H9 (cell line): ENCODE measurements around the gene U2AF1L4. TPM values are rescaled to one million over a fixed set of nuclear protein-coding genes. Genes with fewer than 3 reads are reported as not detected.

Experiments used
- DNase-seq: peaks from one replicate; pipeline ENCODE4 v3.0.0-alpha.2; 2017
- H2AFZ ChIP-seq: one replicate; pipeline ENCODE4 v1.6.1; 2013; ENCODE audit warnings: mild to moderate bottlenecking, low read length, control low read depth, moderate library complexity
- H2AK5ac ChIP-seq: 2 replicates; pipeline ENCODE4 v1.6.1; 2013; ENCODE audit warnings: low read length, control low read depth, mixed read lengths; ENCODE audit not compliant: insufficient read length
- H2BK120ac ChIP-seq: one replicate; pipeline ENCODE4 v1.6.1; 2013; ENCODE audit warnings: low read depth, mild to moderate bottlenecking, low read length, control low read depth, inconsistent platforms; ENCODE audit not compliant: poor library complexity, severe bottlenecking
- H2BK12ac ChIP-seq: 2 replicates; pipeline ENCODE4 v1.6.1; 2013; ENCODE audit warnings: low read length, control low read depth, mixed read lengths, low read depth; ENCODE audit not compliant: insufficient read length
- H2BK15ac ChIP-seq: 2 replicates; pipeline ENCODE4 v1.6.1; 2013; ENCODE audit warnings: low read depth, low read length, control low read depth
- H2BK20ac ChIP-seq: one replicate; pipeline ENCODE4 v1.6.1; 2013; ENCODE audit warnings: low read depth, mild to moderate bottlenecking, low read length, control low read depth, inconsistent platforms; ENCODE audit not compliant: poor library complexity, severe bottlenecking
- H2BK5ac ChIP-seq: 2 replicates; pipeline ENCODE4 v1.6.1; 2013; ENCODE audit warnings: low read length, control low read depth, mixed read lengths; ENCODE audit not compliant: insufficient read length
- H3K14ac ChIP-seq: 2 replicates; pipeline ENCODE4 v1.6.1; 2013; ENCODE audit warnings: low read length, control low read depth; ENCODE audit not compliant: insufficient read depth
- H3K18ac ChIP-seq: 2 replicates; pipeline ENCODE4 v1.6.1; 2013; ENCODE audit warnings: low read depth, mild to moderate bottlenecking, mixed read lengths, low read length, control low read depth; ENCODE audit not compliant: insufficient read length
- H3K23ac ChIP-seq: 2 replicates; pipeline ENCODE4 v1.6.1; 2013; ENCODE audit warnings: low read length, control low read depth, mixed read lengths, low read depth; ENCODE audit not compliant: insufficient read length
- H3K23me2 ChIP-seq: 2 replicates; pipeline ENCODE4 v1.6.1; 2013; ENCODE audit warnings: low read depth, mild to moderate bottlenecking, mixed read lengths, low read length, control low read depth; ENCODE audit not compliant: insufficient read length, poor library complexity, severe bottlenecking
- H3K27ac ChIP-seq: 2 replicates; pipeline ENCODE4 v1.5.1; 2013; ENCODE audit warnings: low read length, control low read depth, mixed read lengths, low read depth; ENCODE audit not compliant: insufficient read length
- H3K27me3 ChIP-seq: 2 replicates; pipeline ENCODE4 v1.6.1; 2013; ENCODE audit warnings: low read length, control low read depth, inconsistent platforms; ENCODE audit not compliant: insufficient read depth
- H3K4ac ChIP-seq: 2 replicates; pipeline ENCODE4 v1.6.1; 2013; ENCODE audit warnings: low read depth, mild to moderate bottlenecking, control low read depth, inconsistent platforms, low read length, moderate library complexity
- H3K4me1 ChIP-seq: 2 replicates; pipeline ENCODE4 v1.6.1; 2013; ENCODE audit warnings: low read length, control low read depth, inconsistent platforms; ENCODE audit not compliant: insufficient read depth
- H3K4me2 ChIP-seq: 2 replicates; pipeline ENCODE4 v1.6.1; 2013; ENCODE audit warnings: low read length, control low read depth, mixed read lengths; ENCODE audit not compliant: insufficient read length, insufficient read depth
- H3K56ac ChIP-seq: 2 replicates; pipeline ENCODE4 v1.6.1; 2013; ENCODE audit warnings: low read depth, mild to moderate bottlenecking, mixed read lengths, low read length, control low read depth; ENCODE audit not compliant: insufficient read length
- H3K79me1 ChIP-seq: 2 replicates; pipeline ENCODE4 v1.6.1; 2013; ENCODE audit warnings: low read depth, mild to moderate bottlenecking, moderate library complexity, low read length, control low read depth, inconsistent platforms; ENCODE audit not compliant: insufficient read depth, poor library complexity, severe bottlenecking
- H3K79me2 ChIP-seq: 2 replicates; pipeline ENCODE4 v1.6.1; 2013; ENCODE audit warnings: low read length, control low read depth, inconsistent platforms; ENCODE audit not compliant: insufficient read depth
- H3K9ac ChIP-seq: 2 replicates; pipeline ENCODE4 v1.6.1; 2013; ENCODE audit warnings: low read length, control low read depth, mixed read lengths; ENCODE audit not compliant: insufficient read length; ENCODE audit errors: extremely low read depth
- H3K9me3 ChIP-seq: one replicate; pipeline ENCODE4 v1.6.1; 2013; ENCODE audit warnings: low read depth, low read length, inconsistent platforms; ENCODE audit not compliant: control insufficient read depth
- H3T11ph ChIP-seq: one replicate; pipeline ENCODE4 v1.6.1; 2013; ENCODE audit warnings: mild to moderate bottlenecking, low read length, control low read depth, inconsistent platforms
- H4K20me1 ChIP-seq: one replicate; pipeline ENCODE4 v1.6.1; 2013; ENCODE audit not compliant: control insufficient read depth, insufficient read length, insufficient read depth
- H4K5ac ChIP-seq: 2 replicates; pipeline ENCODE4 v1.6.1; 2013; ENCODE audit warnings: low read depth, mild to moderate bottlenecking, mixed read lengths, low read length, control low read depth; ENCODE audit not compliant: insufficient read length
- H4K8ac ChIP-seq: replicated peaks from 2 replicates; pipeline ENCODE4 v1.6.1; 2013; ENCODE audit warnings: low read length, control low read depth, mixed read lengths, low read depth; ENCODE audit not compliant: insufficient read length
- H4K91ac ChIP-seq: 2 replicates; pipeline ENCODE4 v1.6.1; 2013; ENCODE audit warnings: low read depth, mild to moderate bottlenecking, moderate library complexity, mixed read lengths, low read length, control low read depth; ENCODE audit not compliant: insufficient read length
- H3K27ac Mint-ChIP-seq, 3 experiments: 2 replicates in 2 of 3; 3 replicates in 1 of 3; pipeline ENCODE4 v1.8.0; 2020 to 2021; ENCODE audit warnings: mixed read lengths in 3 of 3, mild to moderate bottlenecking in 1 of 3, moderate library complexity in 1 of 3
- H3K27me3 Mint-ChIP-seq: 2 replicates; pipeline ENCODE4 v1.8.0; 2021; ENCODE audit warnings: low read depth, mild to moderate bottlenecking, moderate library complexity, mixed read lengths
- H3K36me3 Mint-ChIP-seq, 3 experiments: 2 replicates in 2 of 3; 3 replicates in 1 of 3; pipeline ENCODE4 v1.8.0; 2020 to 2021; ENCODE audit warnings: low read depth in 3 of 3, mixed read lengths in 3 of 3; ENCODE audit not compliant: insufficient read depth in 1 of 3
- H3K4me1 Mint-ChIP-seq, 2 experiments: 2 replicates each; pipeline ENCODE4 v1.8.0; 2020; ENCODE audit warnings: mixed read lengths in 2 of 2
- H3K4me3 Mint-ChIP-seq, 2 experiments: 2 replicates in 1 of 2; 3 replicates in 1 of 2; pipeline ENCODE4 v1.8.0; 2020 to 2021; ENCODE audit warnings: mild to moderate bottlenecking in 2 of 2, mixed read lengths in 2 of 2, moderate library complexity in 1 of 2
- H3K9me3 Mint-ChIP-seq, 2 experiments: 2 replicates in 1 of 2; 3 replicates in 1 of 2; pipeline ENCODE4 v1.8.0; 2020; ENCODE audit warnings: mild to moderate bottlenecking in 2 of 2, mixed read lengths in 2 of 2, moderate library complexity in 1 of 2
- WGBS: extraction: QIAGEN DNeasy Blood & Tissue Kit; methylation state at CpG from one replicate; pipeline ENCODE4 v1.1.7; 2013; ENCODE audit warnings: missing lambda C conversion rate, low lambda C conversion rate, mixed read lengths; ENCODE audit not compliant: insufficient read length; ENCODE audit errors: extremely low coverage; 5-methylcytosine and 5-hydroxymethylcytosine counted together
- total RNA-seq: library from RNA; stranded (reverse); gene quantifications from 2 replicates; pipeline ENCODE4 v1.2.1, GENCODE V29; 2021
- TF ChIP-seq, protein P1 (sequence below): fragments of 200-600 bp; sonication (generic); conservative IDR thresholded peaks from 3 replicates; pipeline ENCODE4 v1.8.0; 2021; ENCODE audit warnings: antibody characterized with exemption, mild to moderate bottlenecking

The U2AF1L4 gene
- total RNA-seq, 1 experiment from 2014 or later, result 16.8 TPM

DNA sequence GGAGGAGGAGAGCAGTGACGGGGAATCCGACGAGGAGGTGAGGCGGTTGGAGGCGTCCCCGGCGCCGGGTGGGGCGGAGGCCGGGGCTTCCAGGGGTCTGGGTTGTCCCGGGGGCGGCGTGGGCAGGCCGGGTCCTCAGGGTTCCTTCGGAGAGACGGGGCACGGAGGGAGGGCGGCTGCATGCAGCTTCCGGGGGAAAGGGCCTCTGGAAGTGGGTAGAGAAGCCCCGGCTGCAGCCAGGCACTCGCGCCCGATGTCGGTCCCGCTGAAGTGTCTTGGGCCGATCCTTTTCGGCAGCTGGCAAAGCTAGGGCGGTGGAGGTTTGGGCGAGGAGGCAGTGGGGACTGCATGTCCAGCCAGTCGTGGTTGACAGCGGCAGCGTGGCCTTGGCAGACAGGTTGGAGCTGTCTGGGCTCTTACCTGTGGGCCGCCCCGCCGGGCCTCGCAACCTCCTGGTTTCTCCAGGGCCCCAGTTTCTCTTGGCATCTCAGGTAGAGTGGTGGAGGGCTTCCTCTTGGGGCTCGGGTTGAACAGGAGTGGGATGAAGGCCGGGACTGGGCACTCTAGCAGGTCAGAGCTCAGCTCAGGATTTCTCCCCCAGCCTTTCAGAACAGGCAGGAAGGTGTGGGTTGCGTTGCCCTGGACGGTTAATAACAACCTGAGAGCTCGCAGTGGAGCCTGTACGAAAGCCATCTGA, 26.7 kb downstream of the U2AF1L4 start:
- no peak overlapping the region for H2BK15ac ChIP-seq
- H3K14ac ChIP-seq, result 0 out of 2 replicates have a peak overlapping the region, but pooled peaks have one; percentile 34
- no peak overlapping the region for H2AK5ac ChIP-seq
- peaks cover 11% of the 10 kb centered on the region; the same call in 1 of the 2 replicates for H3K79me2 ChIP-seq
- H3K23me2 ChIP-seq, result peaks cover 18% of the 10 kb centered on the region
- TF ChIP-seq, protein P1, sequence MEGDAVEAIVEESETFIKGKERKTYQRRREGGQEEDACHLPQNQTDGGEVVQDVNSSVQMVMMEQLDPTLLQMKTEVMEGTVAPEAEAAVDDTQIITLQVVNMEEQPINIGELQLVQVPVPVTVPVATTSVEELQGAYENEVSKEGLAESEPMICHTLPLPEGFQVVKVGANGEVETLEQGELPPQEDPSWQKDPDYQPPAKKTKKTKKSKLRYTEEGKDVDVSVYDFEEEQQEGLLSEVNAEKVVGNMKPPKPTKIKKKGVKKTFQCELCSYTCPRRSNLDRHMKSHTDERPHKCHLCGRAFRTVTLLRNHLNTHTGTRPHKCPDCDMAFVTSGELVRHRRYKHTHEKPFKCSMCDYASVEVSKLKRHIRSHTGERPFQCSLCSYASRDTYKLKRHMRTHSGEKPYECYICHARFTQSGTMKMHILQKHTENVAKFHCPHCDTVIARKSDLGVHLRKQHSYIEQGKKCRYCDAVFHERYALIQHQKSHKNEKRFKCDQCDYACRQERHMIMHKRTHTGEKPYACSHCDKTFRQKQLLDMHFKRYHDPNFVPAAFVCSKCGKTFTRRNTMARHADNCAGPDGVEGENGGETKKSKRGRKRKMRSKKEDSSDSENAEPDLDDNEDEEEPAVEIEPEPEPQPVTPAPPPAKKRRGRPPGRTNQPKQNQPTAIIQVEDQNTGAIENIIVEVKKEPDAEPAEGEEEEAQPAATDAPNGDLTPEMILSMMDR, result no peak
- no peak overlapping the region for H2BK20ac ChIP-seq
- peaks cover 35 to 36% of the 10 kb centered on the region in 2 experiments for H3K4me1 Mint-ChIP-seq
- H3K56ac ChIP-seq, result no peak overlapping the region
- no peak overlapping the region for H3K23ac ChIP-seq
- H4K20me1 ChIP-seq, result peaks cover 6% of the 10 kb centered on the region
- H3K27me3 Mint-ChIP-seq, result no peaks in the 10 kb centered on the region
- H3K79me1 ChIP-seq, result no peaks in the 10 kb centered on the region
- peak overlapping the region; percentile 87 to 92 for H3K4me3 Mint-ChIP-seq
- H4K8ac ChIP-seq, result no peak overlapping the region
- no peak overlapping the region for H3T11ph ChIP-seq
- H3K36me3 Mint-ChIP-seq, result peaks cover 21 to 38% (median 32%) of the 10 kb centered on the region in 3 experiments; a peak in 6 of 7 replicates
- H3K27ac ChIP-seq, result no peak overlapping the region
- H3K27me3 ChIP-seq, result no peaks in the 10 kb centered on the region
- no peak overlapping the region for H2BK5ac ChIP-seq
- no peak overlapping the region for H4K5ac ChIP-seq
- H3K4ac ChIP-seq, result no peak overlapping the region
- no peak overlapping the region for H3K18ac ChIP-seq
- H3K9me3 Mint-ChIP-seq, result no peaks in the 10 kb centered on the region; a peak in 1 of 5 replicates
- peak overlapping the region in 2 of 3 experiments; percentile 18 to 72; a peak in 3 of 7 replicates for H3K27ac Mint-ChIP-seq
- H2BK12ac ChIP-seq, result no peak overlapping the region
- no peak for DNase-seq
- H3K9me3 ChIP-seq, result no peaks in the 10 kb centered on the region
- no CpG with 5 or more reads among the region's 42 CpGs for WGBS
- H2BK120ac ChIP-seq, result no peak overlapping the region
- H3K4me2 ChIP-seq, result peak overlapping the region; percentile 89
- H3K4me1 ChIP-seq, result peaks cover 7% of the 10 kb centered on the region; the same call in 1 of the 2 replicates
- H3K9ac ChIP-seq, result peak overlapping the region; percentile 75
- H2AFZ ChIP-seq, result no peak overlapping the region
- no peak overlapping the region for H4K91ac ChIP-seq
